AG08396 (cell line): ENCODE measurements around the gene RNASEH2A.

ENCODE experiments used
- DNase-seq: peaks from one replicate; pipeline ENCODE4 v3.0.0; 2012; ENCODE audit warnings: low spot score, mixed read lengths

Gene RNASEH2A

DNA sequence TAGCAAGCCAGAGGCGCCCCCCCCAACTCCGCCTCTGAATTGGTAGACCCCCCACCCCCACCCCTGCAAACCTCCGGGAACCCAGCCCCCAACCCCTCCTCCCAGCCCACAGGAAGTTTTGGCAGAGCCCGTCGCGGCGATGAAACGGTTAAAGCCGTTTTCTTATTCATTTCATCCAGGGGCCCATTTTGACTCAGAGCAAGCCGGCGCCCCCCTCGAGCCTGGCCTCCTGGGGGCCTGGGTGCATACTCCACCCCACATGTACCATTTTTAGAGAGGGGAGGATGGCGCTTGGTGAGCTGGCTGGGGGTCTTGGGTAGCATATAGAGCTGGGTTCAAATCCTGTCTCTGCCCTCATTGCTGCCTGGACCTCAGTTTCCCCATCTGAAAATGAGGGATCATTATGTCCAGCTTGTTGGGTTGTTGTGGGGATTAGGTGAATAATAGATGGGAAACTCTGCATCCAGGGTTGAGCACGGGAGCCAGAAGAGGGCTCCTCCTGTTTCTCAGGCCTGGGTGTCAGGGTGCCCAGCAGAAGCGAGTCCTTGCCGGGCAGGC lies 23.0 kb upstream of the RNASEH2A start:
- DNase-seq: no peak

DNA sequence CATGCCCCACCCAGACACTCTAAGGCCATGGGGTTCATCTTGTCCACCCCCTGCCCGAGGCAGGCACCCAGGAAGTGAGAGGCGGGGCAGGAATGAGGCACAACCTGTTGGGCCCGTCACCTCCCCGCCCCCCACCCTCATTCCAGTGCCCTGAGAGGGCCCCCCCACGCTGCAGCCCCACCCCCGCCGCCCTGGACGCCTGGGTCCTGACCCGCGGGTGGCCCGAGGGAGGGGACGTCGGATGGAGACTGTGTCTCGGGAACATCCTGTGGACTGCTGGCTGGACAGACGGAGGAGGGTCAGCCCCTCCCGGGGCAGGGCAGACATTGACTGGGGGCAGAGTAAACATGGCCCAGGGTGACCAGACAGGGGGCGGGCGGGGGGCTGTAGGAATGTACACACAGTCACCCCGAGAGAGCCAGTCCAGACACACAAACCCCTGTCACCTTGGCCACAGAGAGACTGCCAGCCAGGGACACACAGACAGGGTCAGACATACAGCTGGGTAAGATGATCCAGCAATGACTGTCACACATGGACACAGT lies 22.5 kb upstream of the RNASEH2A start:
- DNase-seq: no peak

DNA sequence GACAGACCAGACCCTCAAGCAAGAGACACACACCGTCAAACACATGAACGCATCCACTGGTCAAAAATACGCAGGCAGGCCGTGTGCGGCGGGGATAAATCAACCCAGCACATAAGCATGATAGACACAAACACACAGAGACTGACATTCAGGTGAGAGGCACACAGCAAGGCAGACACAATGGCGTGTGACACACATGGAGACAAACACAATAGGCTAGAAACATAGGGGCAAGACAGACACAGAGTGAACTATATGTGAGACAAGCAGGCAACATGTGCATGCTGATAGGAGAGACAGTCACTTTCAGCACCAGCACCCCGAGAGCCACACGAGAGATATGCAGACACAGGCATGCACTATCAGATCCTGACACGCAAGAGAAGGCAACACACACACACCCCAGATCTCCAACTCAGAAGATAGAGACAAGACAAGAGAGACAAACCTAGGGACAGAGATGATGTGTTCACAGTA lies 22.0 kb upstream of the RNASEH2A start:
- DNase-seq: peak; percentile 40

DNA sequence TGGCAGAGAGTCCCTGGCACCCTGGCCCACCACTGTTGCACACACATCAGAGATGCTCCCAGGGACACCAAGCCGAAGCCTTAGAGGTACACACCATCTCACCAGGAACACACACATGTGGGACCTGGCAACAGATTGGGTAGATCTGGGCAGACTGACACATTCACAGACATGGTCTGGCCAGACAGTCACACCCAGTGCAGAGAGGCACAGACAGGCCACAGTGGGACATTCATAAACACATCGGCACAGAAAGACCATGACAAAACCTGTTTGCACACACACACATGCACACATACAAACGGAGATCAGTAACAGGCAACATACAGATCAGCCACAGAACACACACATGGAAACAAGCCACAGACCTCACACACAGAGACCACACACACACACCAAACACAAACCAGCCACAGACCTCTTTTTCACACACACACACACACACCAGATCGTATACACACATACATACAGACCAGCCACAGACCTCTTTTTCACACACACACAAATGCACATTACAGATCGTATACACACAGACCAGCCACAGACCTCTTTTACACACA lies 21.4 kb upstream of the RNASEH2A start:
- DNase-seq: no peak

DNA sequence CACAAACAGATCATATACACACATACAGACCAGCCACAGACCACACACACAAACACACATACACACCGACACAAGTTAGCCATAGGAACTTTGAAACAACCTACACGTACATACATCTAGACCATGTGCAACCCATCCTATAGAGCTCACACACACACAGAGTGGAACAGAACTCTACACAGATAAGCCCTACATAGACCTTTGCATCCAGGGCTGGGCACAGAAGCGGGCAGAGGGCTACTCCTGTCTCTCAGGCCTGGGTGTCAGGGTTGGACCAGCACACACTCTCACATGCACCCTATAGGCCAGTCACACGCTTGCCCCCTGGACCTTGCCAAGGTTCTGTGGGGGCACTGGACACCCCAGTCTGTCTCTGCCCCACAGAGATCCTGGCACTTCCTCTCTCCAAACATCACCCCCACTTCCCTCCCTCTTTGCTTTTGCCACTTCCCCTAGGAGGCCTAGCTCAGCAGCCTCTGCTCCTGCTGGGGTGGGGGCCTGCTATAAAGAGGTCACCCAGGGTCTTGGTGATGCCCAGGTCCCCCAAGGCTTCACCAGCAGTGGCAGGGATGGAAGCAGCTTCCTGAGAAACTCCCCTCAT lies 20.9 kb upstream of the RNASEH2A start:
- no peak for DNase-seq

DNA sequence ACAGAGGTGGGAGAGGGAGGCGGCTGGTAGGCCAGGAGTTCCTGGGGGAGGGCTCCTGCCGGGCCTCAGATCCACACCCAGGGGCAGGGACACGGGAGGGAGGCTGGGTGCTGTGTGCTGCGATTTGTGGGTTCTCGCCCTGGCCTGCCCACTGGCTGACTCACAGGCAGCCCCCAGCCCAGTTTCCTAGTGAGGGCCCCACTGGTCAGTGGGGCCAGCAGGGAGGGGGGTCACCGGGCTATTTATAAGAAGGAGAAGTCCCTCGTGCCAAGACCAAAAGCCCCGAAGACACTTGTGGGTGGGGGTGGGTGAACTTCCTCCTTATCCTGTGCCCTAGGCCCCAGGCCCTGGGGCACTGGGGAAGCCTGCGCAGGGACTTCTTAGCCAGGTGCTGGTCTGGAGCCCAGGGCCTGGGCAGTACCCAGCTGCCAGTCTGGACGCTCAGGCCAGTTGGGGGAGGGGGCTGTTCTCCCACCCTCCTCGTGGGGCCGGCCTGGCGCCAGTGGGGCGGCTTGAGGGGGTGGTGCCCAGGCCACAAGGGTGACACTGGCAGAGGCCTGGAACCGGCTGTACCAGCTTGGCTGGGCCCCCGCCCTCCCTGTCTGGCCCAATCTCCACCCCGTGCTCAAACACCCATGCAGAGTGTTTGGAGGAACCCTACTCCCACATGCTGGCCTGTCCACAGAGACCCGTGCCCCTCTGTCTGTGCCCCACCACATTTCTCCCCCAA lies 20.1 kb upstream of the RNASEH2A start:
- DNase-seq: no peak

DNA sequence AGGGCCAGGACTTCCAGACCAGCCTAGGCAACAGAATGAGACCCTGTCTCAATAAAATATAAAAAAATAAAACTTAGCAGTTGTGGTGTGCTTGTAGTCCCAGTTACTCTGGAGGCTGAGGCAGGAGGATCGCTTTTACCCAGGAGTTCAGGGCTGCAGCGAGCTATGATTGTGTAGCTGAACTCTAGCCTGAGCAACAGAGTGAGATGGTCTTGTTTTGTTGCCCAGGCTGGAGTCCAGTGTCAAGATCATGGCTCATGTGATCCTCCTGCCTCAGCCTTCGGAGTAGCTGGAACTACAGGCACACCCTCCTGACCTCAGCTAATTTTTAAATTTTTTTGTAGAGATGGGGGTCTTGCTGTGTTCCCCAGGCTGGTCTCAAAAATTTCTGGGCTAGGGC lies 19.4 kb upstream of the RNASEH2A start:
- DNase-seq: no peak

DNA sequence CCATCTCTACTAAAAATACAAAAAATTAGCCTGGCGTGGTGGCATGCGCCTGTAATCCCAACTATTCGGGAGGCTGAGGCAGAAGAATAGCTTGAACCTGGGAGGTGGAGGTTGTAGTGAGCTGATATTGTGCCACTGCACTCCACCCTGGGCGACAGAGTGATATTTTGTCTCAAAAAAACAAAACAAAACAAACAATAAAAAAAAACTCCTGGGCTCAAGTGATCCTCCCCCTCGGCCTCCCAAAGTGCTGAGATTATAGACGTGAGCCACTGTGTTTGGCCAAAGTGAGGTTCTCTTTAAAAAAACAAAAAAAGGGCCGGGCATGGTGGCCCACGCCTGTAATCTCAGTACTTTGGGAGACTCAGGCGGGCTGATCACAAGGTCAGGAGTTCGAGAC lies 18.9 kb upstream of the RNASEH2A start:
- no peak for DNase-seq

DNA sequence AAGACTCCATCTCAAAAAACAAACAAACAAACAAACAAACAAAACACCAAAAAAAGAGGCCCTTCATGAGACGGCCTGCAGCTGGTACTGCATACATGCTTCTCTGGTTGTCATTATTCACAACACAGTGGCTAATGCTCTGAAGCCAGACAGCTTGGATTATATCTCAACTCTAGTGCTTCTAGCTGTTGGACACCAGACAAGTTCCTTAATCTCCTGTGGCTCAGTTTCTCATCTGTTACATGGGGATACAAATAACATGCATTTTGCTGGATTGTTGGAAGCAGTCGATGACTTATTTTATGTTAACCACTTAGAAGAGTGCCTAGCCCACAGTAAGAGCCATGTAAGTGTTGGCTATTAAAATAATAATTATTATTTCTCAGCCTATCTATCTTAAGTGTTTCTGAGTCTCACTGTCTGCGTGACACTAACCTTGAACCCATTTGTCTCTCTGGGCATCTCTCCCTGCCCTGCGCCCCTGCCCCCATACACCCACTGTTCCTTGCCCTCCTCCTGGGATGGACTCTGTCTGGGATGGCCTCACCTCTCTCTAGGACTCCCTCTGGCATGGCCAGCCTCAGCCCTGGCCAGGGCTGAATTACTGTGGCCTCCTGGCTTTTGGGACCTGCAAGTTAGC lies 18.2 kb upstream of the RNASEH2A start:
- DNase-seq: no peak

DNA sequence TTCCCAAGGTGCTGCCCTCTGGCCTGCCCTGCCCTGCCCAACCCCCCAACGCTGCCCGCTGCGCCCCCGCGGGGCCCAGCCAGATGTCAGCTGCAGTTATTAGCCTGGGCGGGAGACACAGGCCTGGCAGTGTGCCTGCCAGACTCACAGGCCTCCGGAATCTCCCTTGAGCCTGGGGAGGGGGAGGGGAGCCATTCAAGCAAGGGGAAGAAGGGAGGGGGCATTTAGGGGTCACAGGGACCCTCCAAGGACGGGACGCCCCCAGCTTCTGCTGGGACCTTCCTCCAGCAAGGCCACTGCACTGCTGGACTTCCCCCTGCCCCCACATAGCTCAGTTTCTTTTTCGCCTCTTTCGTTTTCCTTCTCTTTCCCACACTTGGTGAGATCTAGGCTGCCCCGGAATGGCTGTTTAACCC lies 17.7 kb upstream of the RNASEH2A start:
- peak; percentile 71 for DNase-seq

DNA sequence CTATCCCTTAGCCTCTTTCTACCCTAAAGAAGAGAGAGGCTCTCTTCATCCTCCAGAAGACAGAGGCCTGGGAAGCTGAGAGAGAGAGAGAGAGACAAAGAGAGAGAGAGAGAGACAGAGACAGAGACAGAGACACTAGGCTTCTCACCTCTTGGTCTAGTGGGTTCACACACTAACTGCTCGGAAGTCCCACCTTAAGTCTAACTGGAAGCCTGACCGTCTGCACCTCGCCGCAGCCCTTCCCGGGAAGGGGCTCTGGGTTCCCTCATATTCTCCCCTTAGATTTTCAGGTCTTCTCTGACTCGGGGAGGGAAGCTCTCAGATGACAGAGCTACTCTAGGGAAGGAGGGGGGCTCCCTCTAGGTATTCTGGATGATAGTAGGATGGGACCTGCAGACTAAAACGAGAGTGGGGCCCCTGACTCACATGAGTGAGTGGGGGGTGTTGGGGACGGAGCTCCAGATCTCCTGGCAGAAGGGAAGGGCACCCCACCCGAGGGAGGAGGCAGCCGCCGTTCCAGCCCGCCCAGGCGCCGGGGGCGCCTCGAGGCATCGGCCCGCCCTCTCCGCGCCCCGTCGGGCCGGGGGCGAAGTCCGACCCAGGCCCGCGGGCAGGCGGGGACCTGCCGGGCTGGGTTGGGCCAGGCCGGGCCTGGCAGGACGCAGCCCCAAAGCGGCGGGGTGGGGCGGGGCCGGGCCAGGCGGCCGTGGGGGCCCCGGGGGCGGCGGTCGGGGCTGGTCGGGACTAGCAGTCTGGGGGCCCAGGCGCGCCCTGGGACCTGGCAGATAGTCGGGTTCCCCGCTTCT lies 17.1 kb upstream of the RNASEH2A start:
- peak; percentile 14 for DNase-seq

DNA sequence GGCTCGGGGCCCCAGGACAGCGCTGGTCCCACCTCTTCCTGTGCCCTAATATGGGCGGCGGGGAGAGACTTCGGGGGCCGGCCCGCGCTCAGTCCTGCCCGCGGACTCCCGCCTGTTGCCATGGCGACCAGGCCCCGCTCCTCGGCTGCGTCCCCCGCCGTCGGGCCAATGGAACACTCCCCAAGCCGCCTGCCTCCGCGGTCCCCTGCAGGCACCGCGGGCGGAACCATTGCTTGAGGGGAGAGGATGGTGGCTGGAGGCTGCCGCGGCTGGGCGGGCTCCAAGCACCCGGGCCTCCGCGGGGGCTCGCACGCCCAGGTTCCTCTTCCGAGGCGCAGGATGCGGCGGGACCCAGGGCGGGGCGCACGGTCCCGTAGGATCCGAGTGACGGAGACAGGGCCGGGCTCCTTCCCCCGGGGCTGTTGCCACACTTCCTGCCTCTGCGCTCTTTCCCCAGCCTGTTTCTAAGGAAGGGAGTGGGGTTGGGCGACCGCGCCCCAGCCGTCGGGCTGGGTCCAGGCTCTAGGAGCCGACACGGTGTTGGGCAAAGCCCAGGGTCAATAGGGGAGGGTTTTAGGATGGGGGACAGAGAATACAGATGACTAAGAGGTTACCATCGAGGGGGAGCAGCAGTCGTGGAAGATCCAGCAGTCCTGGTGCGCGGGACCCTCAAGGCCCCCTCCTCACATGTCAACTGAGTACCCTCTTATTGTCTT lies 16.3 kb upstream of the RNASEH2A start:
- peak; percentile 97 for DNase-seq

DNA sequence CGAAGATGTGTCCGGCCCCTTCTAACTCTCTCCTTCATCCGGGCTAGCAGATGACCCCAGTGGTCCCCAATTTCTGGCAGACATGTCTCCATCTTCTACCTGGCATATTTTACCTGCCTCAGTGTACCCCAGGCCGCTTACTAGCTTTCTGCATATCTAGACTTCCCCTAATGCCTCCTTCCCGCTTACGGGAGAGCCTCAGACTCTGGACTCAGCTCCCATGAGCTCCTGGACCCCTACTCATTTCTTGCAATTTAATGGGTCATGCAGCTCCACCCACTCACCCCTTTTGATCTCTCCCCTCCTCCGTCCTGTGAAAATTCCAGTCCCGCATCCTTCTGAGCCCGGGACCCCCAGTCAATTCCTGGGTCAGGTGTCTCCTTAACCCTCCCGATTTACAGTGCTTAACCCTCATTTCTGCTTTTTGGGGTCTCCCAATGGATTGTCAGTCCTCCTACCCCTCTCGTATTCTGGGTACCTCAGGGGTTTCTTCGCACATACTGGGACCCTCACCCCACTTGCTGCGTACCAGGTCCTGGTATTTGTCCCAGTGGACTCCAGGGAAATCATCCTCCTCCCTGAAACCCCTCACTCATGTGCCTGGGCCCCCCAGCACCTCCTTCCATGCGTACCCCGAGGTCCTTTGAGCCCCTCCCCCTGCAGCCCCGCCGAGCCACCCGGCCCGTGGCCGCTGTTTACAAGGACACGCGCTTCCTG lies 15.6 kb upstream of the RNASEH2A start:
- no peak for DNase-seq

DNA sequence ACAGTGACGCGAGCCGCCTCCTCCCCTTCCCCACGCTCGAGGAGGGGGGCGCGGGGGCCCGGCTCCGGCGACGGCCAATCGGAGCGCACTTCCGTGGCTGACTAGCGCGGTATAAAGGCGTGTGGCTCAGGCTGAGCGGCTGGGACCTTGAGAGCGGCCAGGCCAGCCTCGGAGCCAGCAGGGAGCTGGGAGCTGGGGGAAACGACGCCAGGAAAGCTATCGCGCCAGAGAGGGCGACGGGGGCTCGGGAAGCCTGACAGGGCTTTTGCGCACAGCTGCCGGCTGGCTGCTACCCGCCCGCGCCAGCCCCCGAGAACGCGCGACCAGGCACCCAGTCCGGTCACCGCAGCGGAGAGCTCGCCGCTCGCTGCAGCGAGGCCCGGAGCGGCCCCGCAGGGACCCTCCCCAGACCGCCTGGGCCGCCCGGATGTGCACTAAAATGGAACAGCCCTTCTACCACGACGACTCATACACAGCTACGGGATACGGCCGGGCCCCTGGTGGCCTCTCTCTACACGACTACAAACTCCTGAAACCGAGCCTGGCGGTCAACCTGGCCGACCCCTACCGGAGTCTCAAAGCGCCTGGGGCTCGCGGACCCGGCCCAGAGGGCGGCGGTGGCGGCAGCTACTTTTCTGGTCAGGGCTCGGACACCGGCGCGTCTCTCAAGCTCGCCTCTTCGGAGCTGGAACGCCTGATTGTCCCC lies 14.9 kb upstream of the RNASEH2A start, which contains the start of gene JUNB:
Gene JUNB (plus strand): TSS at position 142 of the 706 bp plus-strand sequence. CDS start 286 bp downstream, at position 428.
- peak; percentile 95 for DNase-seq

DNA sequence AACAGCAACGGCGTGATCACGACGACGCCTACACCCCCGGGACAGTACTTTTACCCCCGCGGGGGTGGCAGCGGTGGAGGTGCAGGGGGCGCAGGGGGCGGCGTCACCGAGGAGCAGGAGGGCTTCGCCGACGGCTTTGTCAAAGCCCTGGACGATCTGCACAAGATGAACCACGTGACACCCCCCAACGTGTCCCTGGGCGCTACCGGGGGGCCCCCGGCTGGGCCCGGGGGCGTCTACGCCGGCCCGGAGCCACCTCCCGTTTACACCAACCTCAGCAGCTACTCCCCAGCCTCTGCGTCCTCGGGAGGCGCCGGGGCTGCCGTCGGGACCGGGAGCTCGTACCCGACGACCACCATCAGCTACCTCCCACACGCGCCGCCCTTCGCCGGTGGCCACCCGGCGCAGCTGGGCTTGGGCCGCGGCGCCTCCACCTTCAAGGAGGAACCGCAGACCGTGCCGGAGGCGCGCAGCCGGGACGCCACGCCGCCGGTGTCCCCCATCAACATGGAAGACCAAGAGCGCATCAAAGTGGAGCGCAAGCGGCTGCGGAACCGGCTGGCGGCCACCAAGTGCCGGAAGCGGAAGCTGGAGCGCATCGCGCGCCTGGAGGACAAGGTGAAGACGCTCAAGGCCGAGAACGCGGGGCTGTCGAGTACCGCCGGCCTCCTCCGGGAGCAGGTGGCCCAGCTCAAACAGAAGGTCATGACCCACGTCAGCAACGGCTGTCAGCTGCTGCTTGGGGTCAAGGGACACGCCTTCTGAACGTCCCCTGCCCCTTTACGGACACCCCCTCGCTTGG lies 14.1 kb upstream of the RNASEH2A start:
- DNase-seq: peak; percentile 29

DNA sequence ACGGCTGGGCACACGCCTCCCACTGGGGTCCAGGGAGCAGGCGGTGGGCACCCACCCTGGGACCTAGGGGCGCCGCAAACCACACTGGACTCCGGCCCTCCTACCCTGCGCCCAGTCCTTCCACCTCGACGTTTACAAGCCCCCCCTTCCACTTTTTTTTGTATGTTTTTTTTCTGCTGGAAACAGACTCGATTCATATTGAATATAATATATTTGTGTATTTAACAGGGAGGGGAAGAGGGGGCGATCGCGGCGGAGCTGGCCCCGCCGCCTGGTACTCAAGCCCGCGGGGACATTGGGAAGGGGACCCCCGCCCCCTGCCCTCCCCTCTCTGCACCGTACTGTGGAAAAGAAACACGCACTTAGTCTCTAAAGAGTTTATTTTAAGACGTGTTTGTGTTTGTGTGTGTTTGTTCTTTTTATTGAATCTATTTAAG lies 13.5 kb upstream of the RNASEH2A start:
- peak; percentile 9 for DNase-seq

DNA sequence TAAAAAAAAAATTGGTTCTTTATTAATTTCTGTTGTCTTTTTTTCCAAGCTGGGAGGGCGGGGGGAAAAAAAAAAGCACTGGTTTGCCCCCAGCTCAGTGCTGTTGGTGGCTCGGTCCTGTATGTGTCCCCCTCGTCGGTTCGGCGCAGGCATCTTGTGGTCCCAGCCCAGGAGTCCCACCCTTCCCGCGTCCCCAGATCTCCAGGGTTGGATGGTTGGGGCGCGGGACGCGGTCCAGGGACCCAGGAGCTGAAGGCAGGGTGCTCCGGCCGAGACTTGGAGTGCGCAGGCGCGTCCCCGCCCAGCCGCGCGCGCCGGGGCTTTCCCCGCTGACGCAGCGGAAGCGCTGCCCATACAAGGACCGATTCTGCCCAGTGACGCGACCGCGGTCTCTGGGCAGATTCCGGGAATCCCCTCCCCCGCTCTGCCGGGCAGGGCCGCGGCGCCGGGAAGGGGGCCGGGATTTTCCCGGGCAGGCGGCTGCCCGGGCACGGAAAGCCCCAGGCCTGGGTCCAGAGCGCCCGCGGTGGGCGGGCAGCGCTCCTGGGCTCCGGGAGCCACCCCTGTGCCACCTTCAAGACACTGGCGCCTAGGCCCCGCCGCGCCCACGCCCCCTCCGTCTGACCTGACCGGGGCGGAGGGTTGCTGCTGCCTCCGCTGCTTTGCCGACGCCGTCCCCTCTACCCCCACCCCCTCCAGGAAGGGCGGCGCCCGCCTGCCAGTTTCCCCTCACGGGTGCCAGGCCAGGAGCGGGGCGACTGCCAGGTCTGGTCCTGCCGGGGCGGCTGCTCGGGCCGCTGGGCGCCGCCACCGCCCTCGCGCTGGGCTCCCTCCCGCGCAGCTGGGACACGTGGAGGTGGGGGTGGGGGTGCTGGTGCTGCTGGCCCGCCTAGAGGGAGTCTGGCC lies 12.8 kb upstream of the RNASEH2A start:
- peak; percentile 98 for DNase-seq
